ENCODE results near the gene NDUFAF8. TPM values are rescaled to one million over a fixed set of nuclear protein-coding genes. Genes with fewer than 3 reads are reported as not detected.
A peak's percentile ranks its signal among the peaks of the same experiment; 100 is the strongest.

NDUFAF8 gene
- total RNA-seq, 4 donors from 2014 or later, result 22.0 to 67.0 (median 34.3) TPM

DNA sequence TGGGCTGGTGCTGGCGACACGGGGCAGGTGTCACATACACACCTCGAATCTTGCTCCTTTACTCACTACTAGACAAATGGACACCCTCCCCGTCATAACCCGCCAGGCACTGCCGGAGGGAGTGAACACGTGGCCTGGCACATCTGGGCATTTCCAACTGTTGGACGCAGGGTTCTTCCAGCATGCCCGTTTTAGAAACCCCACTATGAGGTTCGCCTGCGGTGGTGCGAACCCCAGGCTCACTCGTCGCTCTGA is 9.5 kb upstream of the NDUFAF8 start:
- intact Hi-C loops (cut with DNase I), result no loop called here
- peaks cover 23 to 65% (median 28%) of the 10 kb centered on the region in 3 donors for H3K36me3 ChIP-seq

DNA sequence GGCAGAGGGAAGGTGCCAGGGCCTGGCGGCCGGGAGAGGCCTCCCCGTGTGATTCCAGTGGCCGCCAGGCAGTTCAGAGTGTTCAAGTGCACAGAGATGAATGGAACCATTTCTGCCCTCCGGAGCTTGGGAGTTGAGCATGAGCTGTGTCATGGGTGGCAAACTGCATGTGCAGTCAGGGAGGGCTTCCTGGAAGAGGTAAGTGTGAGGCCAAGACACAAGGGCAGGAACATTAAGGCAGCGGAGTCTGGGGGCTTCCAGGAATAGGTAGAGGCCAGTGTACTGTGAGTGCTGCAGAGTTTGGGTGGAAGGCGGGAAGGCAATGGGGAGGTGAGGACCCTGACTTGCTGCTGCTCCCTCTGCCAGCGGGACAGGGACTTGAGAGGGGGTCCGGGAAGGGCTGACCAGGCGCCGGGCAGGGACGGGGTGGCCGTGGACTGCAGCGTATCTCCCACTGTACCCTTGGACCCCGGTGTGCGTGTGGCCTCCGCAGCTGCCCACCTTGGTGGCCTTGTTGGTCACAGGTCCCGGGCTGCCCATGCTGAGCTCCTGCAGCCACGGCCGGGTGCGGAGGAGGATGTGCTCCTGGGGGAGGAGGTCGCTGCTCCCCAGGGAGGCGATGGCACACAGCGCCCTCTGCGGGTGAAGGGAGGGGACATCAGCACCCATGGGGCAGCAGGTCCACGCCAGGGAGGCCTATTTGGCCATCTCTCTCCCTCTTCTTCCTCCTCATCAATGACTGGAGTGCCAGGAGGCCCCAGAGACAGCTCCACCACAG is 8.9 kb upstream of the NDUFAF8 start:
- WGBS, 2 donors, result 83 to 94% methylated on average over 8 to 16 of the region's 26 CpGs

More for the DNA sequence above, 9.5 kb upstream of the NDUFAF8 start:
- Histone ChIP-seq H3K4me3 (no peak overlapping the region), H3K27ac (no peak overlapping the region), H3K27me3 (no peaks in the 10 kb centered on the region), H3K4me1 (peaks cover 0 to 5% (median 0%) of the 10 kb centered on the region in 3 donors), H3K9me3 (no peaks in the 10 kb centered on the region)
- TF ChIP-seq POLR2A (IDR thresholded peaks at IDR 0.05) (no peak), CTCF (IDR thresholded peaks at IDR 0.05) (no peak)
- DNase-seq, result no peak
- 62 to 96% methylated on average over 3 to 10 of the region's 14 CpGs for WGBS, 2 donors

DNA sequence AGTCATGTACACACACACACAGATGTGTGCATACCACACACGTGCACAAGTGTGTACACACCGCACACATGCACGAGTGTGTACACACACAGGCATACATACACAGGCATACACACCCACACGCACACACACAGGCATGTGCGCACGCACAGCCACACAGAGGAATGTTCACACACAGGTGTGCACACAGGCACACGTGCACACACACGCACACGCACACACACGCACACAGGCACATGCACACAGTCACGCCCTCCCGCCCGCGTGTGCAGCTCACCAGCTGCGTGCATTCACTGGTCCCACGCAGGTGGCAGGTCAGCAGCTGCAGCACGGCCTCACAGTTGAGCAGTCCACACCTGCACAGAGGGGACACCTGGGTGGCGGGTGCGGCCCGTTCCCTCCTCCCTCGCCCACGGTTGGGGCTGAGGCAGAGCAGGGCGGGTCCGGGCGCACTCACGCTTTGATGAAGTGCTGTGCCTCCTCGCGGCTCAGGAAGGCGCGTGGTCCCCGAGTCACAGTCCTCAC is 7.9 kb upstream of the NDUFAF8 start:
- H3K4me3 ChIP-seq, result no peak overlapping the region
- no peak for DNase-seq
- no peaks in the 10 kb centered on the region for H3K9me3 ChIP-seq
- H3K4me1 ChIP-seq, result peaks cover 0 to 14% (median 0%) of the 10 kb centered on the region in 3 donors
- no peak for TF ChIP-seq POLR2A (IDR thresholded peaks at IDR 0.05)
- TF ChIP-seq CTCF (IDR thresholded peaks at IDR 0.05), result no peak
- no peaks in the 10 kb centered on the region for H3K27me3 ChIP-seq
- intact Hi-C loops (cut with DNase I), result no loop called here
- H3K27ac ChIP-seq, result no peak overlapping the region
- 72 to 85% methylated on average over 4 to 20 of the region's 31 CpGs for WGBS, 2 donors
- H3K36me3 ChIP-seq, result peaks cover 23 to 79% (median 28%) of the 10 kb centered on the region in 3 donors

More for the DNA sequence above, 8.9 kb upstream of the NDUFAF8 start:
- DNase-seq, result no peak
- no peaks in the 10 kb centered on the region for H3K9me3 ChIP-seq
- TF ChIP-seq POLR2A (IDR thresholded peaks at IDR 0.05) (no peak), CTCF (IDR thresholded peaks at IDR 0.05) (peak in 1 of 6 experiments; percentile 6)
- peaks cover 23 to 70% (median 28%) of the 10 kb centered on the region in 3 donors for H3K36me3 ChIP-seq
- H3K27ac ChIP-seq, result no peak overlapping the region
- H3K4me1 ChIP-seq, result peaks cover 0 to 5% (median 0%) of the 10 kb centered on the region in 3 donors
- H3K4me3 ChIP-seq, result no peak overlapping the region
- H3K27me3 ChIP-seq, result no peaks in the 10 kb centered on the region
- intact Hi-C loops (cut with DNase I), result no loop called here

- intact Hi-C loops (cut with DNase I), result no loop called here
- TF ChIP-seq POLR2A (IDR thresholded peaks at IDR 0.05) (no peak), CTCF (IDR thresholded peaks at IDR 0.05) (no peak)
- Histone ChIP-seq H3K27me3 (no peaks in the 10 kb centered on the region), H3K27ac (no peak overlapping the region), H3K36me3 (peaks cover 23 to 87% (median 28%) of the 10 kb centered on the region in 3 donors), H3K9me3 (no peaks in the 10 kb centered on the region), H3K4me3 (no peak overlapping the region), H3K4me1 (peaks cover 1 to 22% (median 3%) of the 10 kb centered on the region in 3 donors)
- WGBS, 2 donors, result 80 to 90% methylated on average over 3 to 14 of the region's 43 CpGs
- DNase-seq, result no peak
Measured at GRCh38 chr17:81231766-81232581, 7.1 kb upstream of the NDUFAF8 start.

Data from esophagus squamous epithelium (tissue), 5 donors.